Keratinocyte (primary cell): ENCODE data around the gene AMY1C.

Experiments
- EZH2 ChIP-seq: IDR thresholded peaks from one replicate; pipeline ENCODE4 v1.6.1; 2012; ENCODE audit warnings: inconsistent platforms, mild to moderate bottlenecking, low read length, moderate library complexity
- TF ChIP-seq, protein P1 (sequence below), 3 experiments: IDR thresholded peaks in 1 of 3; conservative IDR thresholded peaks in 1 of 3; optimal IDR thresholded peaks in 1 of 3; 2 replicates in 2 of 3; 3 replicates in 1 of 3; pipeline versions ENCODE3 to v1.5.1; 2011; ENCODE audit warnings: low read length in 3 of 3, mild to moderate bottlenecking in 3 of 3, moderate library complexity in 2 of 3, control low read depth in 1 of 3, inconsistent platforms in 1 of 3; ENCODE audit not compliant: insufficient read depth in 2 of 3; ENCODE audit errors: extremely low read depth in 1 of 3

DNA sequence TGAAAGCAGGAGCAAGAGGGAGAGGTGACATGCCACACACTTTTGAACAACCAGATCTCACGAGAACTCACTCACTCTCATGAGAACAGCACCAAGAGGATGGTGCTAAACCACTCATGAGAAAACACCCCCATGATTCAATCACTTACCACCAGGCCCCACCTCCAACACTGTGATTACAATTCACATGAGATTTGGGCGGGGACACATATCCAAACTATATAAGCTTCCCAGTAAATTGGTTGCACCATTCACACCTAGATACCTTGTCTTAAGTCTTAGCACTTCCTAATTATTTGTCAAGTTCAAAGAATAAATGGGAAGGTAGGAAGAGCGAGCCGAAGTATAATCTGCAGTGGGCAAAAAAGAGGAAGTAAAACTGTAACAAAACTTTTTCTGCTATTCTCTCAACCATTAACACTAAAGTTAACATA lies 34.3 kb downstream of the AMY1C start:
- TF ChIP-seq, protein P1, sequence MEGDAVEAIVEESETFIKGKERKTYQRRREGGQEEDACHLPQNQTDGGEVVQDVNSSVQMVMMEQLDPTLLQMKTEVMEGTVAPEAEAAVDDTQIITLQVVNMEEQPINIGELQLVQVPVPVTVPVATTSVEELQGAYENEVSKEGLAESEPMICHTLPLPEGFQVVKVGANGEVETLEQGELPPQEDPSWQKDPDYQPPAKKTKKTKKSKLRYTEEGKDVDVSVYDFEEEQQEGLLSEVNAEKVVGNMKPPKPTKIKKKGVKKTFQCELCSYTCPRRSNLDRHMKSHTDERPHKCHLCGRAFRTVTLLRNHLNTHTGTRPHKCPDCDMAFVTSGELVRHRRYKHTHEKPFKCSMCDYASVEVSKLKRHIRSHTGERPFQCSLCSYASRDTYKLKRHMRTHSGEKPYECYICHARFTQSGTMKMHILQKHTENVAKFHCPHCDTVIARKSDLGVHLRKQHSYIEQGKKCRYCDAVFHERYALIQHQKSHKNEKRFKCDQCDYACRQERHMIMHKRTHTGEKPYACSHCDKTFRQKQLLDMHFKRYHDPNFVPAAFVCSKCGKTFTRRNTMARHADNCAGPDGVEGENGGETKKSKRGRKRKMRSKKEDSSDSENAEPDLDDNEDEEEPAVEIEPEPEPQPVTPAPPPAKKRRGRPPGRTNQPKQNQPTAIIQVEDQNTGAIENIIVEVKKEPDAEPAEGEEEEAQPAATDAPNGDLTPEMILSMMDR (optimal IDR thresholded peaks at IDR 0.05 in 1 of 3, IDR thresholded peaks at IDR 0.05 in 1 of 3, conservative IDR thresholded peaks at IDR 0.05 in 1 of 3; ENCODE audit: extremely low read depth in 1 of 3, insufficient read depth in 2 of 3, low read length in 3 of 3) = no peak
- no peak for TF ChIP-seq EZH2
